ENCODE measurements around the gene ILF3.

Gene ILF3

GRCh38 chr19:10701955-10702525 is 47.9 kb downstream of the ILF3 start:
- FAIRE-seq: no peak

- FAIRE-seq: no peak
Measured at GRCh38 chr19:10706990-10707389, 52.8 kb downstream of the ILF3 start.

GRCh38 chr19:10707440-10707839 is 53.3 kb downstream of the ILF3 start:
- FAIRE-seq: no peak

- FAIRE-seq: no peak
Measured at GRCh38 chr19:10708291-10708690, 54.1 kb downstream of the ILF3 start.

- FAIRE-seq: no peak
Measured at GRCh38 chr19:10712045-10712444, 57.9 kb downstream of the ILF3 start.

GRCh38 chr19:10712754-10713153 is 58.6 kb downstream of the ILF3 start:
- FAIRE-seq: no peak

- no peak for FAIRE-seq
Measured at GRCh38 chr19:10713317-10713716, 59.2 kb downstream of the ILF3 start.

GRCh38 chr19:10717054-10717355 is 62.9 kb downstream of the ILF3 start:
- no peak for FAIRE-seq

- peak; percentile 100 for FAIRE-seq
Measured at GRCh38 chr19:10717356-10718204, 63.4 kb downstream of the ILF3 start, which contains the start of gene DNM2. TSS of gene DNM2 (plus strand) at chr19:10718079. CDS start at chr19:10718243, 164 bp downstream.

GRCh38 chr19:10718205-10719196 is 64.4 kb downstream of the ILF3 start:
- FAIRE-seq: no peak

- no peak for FAIRE-seq
Measured at GRCh38 chr19:10719466-10719961, 65.4 kb downstream of the ILF3 start.

GRCh38 chr19:10720607-10721125 is 66.5 kb downstream of the ILF3 start:
- FAIRE-seq: no peak

- no peak for FAIRE-seq
Measured at GRCh38 chr19:10723591-10723990, 69.4 kb downstream of the ILF3 start.

GRCh38 chr19:10724573-10725071 is 70.5 kb downstream of the ILF3 start:
- no peak for FAIRE-seq

GRCh38 chr19:10725415-10725814 is 71.3 kb downstream of the ILF3 start:
- FAIRE-seq: no peak

- no peak for FAIRE-seq
Measured at GRCh38 chr19:10726268-10726667, 72.1 kb downstream of the ILF3 start.

- FAIRE-seq: no peak
Measured at GRCh38 chr19:10727685-10728201, 73.6 kb downstream of the ILF3 start.

- FAIRE-seq: no peak
Measured at GRCh38 chr19:10729411-10729810, 75.3 kb downstream of the ILF3 start.

GRCh38 chr19:10730932-10731331 is 76.8 kb downstream of the ILF3 start:
- no peak for FAIRE-seq

GRCh38 chr19:10735741-10736140 is 81.6 kb downstream of the ILF3 start:
- FAIRE-seq: no peak

GRCh38 chr19:10736189-10736588 is 82.0 kb downstream of the ILF3 start:
- FAIRE-seq: no peak

- FAIRE-seq: no peak
Measured at GRCh38 chr19:10736916-10737551, 82.9 kb downstream of the ILF3 start.

Data from islet of Langerhans (tissue), 1 donor.